Choroid plexus epithelial cell (primary cell): ENCODE data around the gene ELFN1.

ENCODE experiments used
- DNase-seq: peaks from one replicate; pipeline ENCODE4 v3.0.0-alpha.2; 2010; ENCODE audit warnings: low read depth
- H3K4me3 ChIP-seq: 2 replicates; pipeline ENCODE4 v1.5.1; 2011; ENCODE audit warnings: low read depth, mild to moderate bottlenecking, control low read depth, low read length, moderate library complexity
- CTCF ChIP-seq: conservative IDR thresholded peaks from 2 replicates; pipeline ENCODE4 v1.5.1; 2011; ENCODE audit warnings: low read depth, mild to moderate bottlenecking, control low read depth, inconsistent platforms, low read length, moderate library complexity

The ELFN1 gene

DNA sequence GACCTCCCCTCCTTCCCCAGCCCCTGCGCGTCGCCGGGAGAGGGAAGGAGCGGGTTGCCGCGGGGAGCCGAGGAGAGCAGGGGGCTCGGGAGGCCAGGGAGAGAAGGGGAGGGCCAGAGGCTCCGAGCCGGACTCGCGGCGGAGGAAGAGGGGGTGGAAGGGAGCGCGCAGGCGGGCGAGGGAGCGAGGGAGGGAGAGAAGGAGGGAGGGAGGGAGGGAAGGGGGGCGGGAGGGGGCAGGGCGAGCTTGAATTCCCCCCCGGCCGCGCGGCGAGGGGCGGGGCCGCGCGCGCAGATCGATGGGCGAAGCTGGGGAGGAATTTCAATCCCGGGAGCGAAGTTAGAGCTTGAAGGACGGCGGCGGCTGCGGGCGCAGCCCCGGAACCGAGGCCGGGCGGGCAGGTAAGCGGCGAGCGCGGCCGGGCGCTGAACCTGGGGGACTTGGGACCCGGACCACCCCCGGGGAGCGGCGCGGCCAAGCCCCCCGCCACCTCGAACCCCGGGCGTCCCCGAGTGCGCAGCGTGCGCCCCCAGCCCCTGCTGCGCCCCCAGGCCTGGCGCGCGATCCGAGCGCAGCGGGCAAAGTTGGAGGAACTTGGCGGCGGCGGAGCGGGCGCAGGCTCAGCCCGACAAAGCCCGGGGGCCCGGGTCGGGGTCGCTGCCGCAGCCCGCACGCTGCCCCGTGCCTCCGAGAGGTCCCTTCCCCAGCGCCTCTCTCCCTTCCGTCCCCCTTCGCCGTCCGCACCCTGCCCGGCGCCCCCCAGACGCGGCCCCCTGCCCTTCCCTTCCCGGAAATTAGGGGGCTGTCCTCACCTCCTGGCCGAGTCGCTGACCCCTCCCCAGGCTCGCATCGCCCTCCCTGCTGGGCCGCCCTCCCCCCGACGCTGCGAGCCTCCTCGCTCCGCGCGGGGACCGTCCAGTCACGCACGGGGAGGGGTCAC is at the start of gene ELFN1:
ELFN1 (plus strand) TSS at position 324 of the 940 bp plus-strand sequence. CDS start 74,320 bp downstream, outside the sequence.
- peak within 1 kb of the TSS; percentile 16 for H3K4me3 ChIP-seq
- no peak for TF ChIP-seq CTCF
- DNase-seq = no peak

DNA sequence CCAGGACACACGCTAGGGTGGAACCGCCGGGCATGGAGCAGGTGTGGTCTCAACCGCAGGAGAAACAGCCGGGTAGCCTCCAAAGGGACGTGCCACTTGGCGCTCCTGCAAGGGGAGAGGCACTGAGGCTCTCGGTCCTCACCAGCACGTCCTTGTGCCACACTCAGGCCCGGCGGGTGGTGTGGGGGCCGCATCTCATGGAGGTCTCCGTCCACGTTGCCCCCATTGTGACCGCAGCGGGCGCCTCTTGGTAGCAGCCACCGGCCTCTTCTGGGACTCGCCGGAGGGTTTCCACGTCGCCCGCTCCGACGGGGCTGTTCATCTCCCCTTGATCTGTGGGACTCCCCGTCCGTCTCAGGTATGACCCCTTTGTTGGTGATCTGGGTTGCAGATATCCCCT is 49.2 kb upstream of the ELFN1 start:
- TF ChIP-seq CTCF = no peak
- DNase-seq = no peak
- no peak overlapping the region for H3K4me3 ChIP-seq

DNA sequence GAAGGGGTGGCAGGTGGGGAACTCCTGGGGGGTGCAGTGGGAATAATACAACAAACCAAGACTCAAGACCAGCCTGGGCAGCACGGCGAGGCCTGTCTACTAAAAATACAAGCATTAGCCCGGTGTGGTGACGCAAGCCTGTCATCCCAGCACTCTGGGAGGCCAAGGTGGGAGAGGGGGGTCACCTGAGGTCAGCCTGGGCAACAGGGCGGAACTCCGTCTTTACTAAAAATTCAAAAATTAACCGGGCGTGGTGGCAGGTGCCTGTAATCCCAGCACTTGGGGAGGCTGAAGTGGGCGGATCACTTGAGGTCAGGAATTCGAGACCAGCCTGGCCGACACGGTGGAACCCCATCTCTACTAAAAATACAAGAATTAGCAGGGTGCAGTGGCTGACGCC is 48.4 kb upstream of the ELFN1 start:
- TF ChIP-seq CTCF = no peak
- H3K4me3 ChIP-seq = no peak overlapping the region
- DNase-seq = no peak

- no peak for TF ChIP-seq CTCF
- H3K4me3 ChIP-seq = no peak overlapping the region
- DNase-seq = no peak
These were observed 47.6 kb upstream of the ELFN1 start for GRCh38 chr7:1622441-1622840.

DNA sequence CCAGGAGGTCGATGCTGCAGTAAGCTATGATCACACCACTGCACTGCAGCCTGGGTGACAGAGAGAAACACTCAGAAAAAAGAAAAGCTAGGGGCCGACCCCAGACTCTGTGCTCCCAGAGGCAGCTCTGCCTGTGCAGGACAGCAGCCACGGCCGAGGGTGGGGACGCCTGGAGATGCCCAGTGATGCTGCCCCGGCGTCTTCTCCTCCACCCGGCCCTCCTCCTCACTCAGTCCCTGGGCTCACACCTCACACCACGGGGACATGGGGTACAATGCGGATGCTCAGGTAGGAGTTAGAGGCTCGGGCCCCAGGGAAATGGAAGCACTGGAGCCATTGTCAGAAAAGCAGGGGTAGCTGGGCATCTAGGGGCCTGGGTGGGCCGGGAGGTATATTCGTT is 46.3 kb upstream of the ELFN1 start:
- no peak for DNase-seq
- TF ChIP-seq CTCF = no peak
- H3K4me3 ChIP-seq = no peak overlapping the region

DNA sequence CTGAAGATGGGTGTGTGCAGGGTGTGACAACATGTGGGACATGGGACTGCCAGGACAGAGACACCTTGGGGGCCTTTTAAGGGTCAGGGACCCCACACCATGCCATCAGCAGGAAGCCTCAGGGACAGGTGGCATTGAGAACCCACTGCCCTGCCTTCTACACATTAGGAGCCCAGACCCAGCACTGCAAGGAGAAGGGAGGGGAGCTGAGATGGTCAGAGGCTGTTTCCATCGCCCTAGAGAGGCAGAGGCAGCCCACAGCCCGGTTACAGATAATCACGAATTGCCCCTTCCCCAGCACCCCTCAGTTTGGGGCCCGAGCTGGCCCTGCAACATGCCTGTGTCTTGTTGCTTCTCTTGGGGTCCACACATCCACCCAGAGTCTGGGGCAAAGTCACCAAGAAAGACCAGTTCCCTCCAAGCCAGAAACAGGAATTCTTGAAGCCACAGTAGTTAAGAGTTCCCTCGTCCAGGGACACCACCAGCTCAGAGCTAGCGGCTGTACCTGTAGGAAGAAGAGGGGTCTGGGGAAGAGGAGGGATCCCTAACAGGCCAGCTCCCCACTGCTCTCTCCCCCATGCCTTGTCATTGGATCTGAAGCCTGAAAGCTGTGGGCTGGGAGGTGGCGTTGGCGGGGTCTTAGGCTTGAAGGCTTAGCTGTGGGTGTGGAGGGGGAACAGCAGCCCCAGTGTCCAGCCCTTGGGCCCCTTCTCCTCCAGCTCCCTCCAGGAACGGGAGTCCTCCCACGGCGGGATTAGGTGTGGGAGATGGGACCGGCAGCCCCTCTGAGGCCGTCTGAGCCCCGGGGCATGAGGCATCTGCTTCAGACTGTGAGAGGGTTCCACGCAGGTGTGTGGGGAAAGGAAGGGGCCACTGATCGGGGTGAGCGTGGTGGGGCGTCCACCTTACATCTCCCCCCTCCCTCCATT is 44.8 kb upstream of the ELFN1 start:
- no peak for TF ChIP-seq CTCF
- H3K4me3 ChIP-seq = no peak overlapping the region
- DNase-seq = no peak
